BE2C (cell line): ENCODE measurements around the gene SEH1L.

Experiments
- DNase-seq: peaks from one replicate; pipeline ENCODE4 v3.0.0-alpha.2; 2020
- H3K27me3 ChIP-seq: fragments of 250-450 bp; sonication (Bioruptor Pico); 2 replicates; pipeline ENCODE4 v1.5.1; 2020; ENCODE audit warnings: mild to moderate bottlenecking
- H3K36me3 ChIP-seq: fragments of 250-450 bp; sonication (Bioruptor Pico); 2 replicates; pipeline ENCODE4 v1.5.1; 2020; ENCODE audit warnings: mild to moderate bottlenecking
- H3K4me1 ChIP-seq: fragments of 250-450 bp; sonication (Bioruptor Pico); 2 replicates; pipeline ENCODE4 v1.5.1; 2020
- H3K4me3 ChIP-seq: 2 replicates; pipeline ENCODE4 v1.5.1; 2011; ENCODE audit warnings: low read depth, low read length
- H3K9me3 ChIP-seq: fragments of 250-450 bp; sonication (Bioruptor Pico); 2 replicates; pipeline ENCODE4 v1.5.1; 2020
- TF ChIP-seq, protein P1 (sequence below): IDR thresholded peaks from 2 replicates; pipeline ENCODE4 v1.5.1; 2012; ENCODE audit warnings: mild to moderate bottlenecking, low read depth, low read length

The SEH1L gene

DNA sequence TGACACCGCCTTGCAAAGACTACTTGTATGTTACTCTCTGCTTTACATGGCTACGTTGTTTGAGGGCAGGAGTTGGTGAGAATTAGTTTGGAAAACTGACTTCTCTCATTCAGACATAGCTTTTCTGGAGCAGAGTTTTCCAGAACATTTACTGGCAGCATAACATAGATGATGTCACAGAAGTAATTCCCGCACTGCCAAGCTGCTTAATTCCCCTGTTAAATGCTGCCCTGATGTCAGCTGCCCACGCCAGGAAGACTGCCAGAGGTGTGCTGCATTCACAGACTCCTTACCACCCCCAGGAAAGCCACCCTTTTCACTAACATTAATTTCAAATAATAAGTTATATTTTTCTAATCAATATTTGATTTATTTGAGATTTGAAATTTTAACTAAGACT, 39.1 kb upstream of the SEH1L start:
- no peak overlapping the region for H3K4me3 ChIP-seq
- no peaks in the 10 kb centered on the region for H3K9me3 ChIP-seq
- no peaks in the 10 kb centered on the region for H3K4me1 ChIP-seq
- H3K36me3 ChIP-seq: no peaks in the 10 kb centered on the region
- TF ChIP-seq, protein P1, sequence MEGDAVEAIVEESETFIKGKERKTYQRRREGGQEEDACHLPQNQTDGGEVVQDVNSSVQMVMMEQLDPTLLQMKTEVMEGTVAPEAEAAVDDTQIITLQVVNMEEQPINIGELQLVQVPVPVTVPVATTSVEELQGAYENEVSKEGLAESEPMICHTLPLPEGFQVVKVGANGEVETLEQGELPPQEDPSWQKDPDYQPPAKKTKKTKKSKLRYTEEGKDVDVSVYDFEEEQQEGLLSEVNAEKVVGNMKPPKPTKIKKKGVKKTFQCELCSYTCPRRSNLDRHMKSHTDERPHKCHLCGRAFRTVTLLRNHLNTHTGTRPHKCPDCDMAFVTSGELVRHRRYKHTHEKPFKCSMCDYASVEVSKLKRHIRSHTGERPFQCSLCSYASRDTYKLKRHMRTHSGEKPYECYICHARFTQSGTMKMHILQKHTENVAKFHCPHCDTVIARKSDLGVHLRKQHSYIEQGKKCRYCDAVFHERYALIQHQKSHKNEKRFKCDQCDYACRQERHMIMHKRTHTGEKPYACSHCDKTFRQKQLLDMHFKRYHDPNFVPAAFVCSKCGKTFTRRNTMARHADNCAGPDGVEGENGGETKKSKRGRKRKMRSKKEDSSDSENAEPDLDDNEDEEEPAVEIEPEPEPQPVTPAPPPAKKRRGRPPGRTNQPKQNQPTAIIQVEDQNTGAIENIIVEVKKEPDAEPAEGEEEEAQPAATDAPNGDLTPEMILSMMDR: no peak
- DNase-seq: no peak
- H3K27me3 ChIP-seq: no peaks in the 10 kb centered on the region

DNA sequence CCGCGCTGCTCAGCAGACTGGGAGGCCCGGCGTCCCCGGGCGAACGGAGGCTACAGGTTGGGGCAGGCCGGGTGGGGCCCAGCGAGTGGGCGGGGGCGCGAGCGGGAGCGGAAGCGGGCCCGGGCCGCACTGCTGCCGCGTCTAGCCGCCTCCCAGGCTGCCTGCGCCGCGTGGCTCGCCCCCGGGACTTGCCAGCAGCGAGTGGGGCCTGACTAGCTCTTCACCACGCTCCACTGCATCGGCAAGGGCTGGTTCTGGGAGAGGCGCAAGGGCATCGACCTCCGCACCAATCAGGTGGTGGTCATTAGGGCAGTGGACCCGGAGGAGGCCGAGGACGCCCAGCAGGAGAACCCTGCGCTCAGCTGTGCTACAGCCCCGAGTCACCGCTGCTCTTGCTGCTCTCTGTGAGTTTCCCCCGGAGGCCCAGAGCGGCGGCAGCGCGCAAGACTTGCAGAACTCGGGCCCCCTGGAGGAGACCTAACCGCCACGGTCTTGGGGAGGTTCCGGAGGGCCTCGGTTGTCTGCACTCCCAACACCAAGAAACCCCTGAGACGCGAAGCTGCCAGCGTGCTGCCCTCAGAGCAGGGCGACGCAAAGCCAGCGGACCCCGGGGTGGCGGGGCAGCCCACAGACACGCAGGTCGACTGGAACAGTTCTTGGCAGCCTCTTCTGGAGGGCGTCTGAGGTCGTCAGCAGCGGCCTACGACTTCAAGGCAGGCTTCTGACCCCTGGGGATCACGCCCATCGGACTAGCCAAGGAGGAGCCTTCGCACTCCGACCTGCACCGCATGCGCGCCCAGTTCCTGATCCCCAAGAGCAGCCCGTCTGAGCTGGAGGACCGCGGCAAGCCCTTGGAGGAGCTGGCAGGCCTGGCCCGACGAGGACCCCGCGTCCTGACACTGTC, 36.5 kb upstream of the SEH1L start:
- TF ChIP-seq, protein P1: no peak
- Histone ChIP-seq H3K4me3 (no peak overlapping the region), H3K9me3 (no peaks in the 10 kb centered on the region), H3K27me3 (no peaks in the 10 kb centered on the region), H3K36me3 (no peaks in the 10 kb centered on the region), H3K4me1 (no peaks in the 10 kb centered on the region)
- no peak for DNase-seq

DNA sequence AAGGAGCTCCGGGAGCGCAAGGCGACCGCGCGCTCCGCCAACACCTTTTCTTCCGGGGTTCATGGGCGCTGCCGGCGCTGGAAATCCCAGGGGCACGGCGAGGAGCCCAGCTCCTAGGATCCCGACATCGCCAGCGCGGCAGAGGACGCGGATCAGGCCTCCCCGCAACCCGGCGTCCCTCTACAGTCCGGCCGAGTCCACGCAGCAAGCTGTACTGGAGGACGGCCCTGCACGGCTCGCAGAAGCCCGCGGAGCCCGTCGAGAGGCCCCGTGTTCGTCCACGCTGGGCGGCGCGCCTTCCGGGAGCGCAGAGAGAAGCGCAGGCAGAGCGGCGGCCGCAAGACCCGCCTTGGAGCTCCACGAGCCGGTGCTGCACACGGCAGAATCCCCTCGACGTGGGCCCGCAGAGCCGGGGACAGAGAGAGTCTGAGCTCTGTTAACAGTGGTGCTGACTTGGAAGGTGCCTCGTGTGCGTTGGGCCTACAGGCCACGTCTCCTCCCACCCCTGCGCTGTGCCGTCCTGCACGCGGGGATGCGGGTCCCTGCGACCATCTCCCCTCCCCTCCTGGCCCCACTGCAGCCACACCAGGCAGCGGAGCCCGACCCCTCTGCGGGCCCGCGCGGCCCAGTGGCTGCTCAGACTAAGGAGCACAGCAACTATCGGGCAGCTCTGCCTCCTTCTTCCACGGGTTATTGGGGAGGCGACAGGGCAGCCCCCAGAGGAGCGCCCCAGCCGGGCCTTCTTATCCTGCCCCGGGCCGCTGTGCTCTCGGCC, 35.7 kb upstream of the SEH1L start:
- no peak for DNase-seq
- Histone ChIP-seq H3K36me3 (no peaks in the 10 kb centered on the region), H3K4me3 (no peak overlapping the region), H3K4me1 (no peaks in the 10 kb centered on the region), H3K27me3 (no peaks in the 10 kb centered on the region), H3K9me3 (no peaks in the 10 kb centered on the region)
- TF ChIP-seq, protein P1: no peak

DNA sequence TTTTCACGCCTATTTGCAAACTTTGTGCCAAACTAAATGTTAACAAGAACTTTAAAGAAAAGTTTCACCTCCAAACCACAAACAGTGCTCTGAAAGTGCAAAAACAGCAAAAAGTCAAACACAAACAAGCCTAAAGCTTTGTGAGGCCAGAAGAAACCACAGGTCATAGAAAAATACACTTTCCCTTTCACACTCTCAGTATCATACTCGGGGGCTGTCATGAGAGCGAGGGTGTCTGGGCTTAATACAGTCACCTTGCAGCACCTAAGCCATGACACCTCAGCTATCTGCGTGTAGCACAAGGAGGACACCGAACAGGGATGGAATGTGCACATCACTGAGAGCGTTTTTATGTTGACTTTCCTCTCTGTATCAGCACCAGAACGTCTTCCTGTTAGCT, 26.6 kb upstream of the SEH1L start:
- H3K9me3 ChIP-seq: no peaks in the 10 kb centered on the region
- H3K36me3 ChIP-seq: no peaks in the 10 kb centered on the region
- no peaks in the 10 kb centered on the region for H3K27me3 ChIP-seq
- H3K4me3 ChIP-seq: no peak overlapping the region
- no peak for DNase-seq
- TF ChIP-seq, protein P1: no peak
- no peaks in the 10 kb centered on the region for H3K4me1 ChIP-seq

DNA sequence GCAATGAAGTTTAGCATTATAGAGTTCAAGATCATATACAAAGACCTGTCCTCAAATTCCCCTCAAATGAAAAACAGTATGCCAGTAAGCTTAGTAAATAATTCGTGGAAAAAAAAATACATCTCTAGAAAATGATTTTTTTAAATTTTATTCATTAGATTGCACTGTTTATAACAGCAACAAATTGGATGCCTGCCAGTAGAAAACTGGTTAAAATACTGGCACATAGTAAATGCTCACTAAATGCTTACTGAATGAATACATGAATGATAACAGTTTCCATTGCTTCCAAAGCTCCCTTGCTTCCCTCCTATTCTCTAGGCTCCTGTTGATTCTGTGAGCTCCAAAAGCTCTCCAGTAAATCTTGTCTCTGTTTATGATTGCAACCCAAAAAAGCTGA, 25.5 kb upstream of the SEH1L start:
- TF ChIP-seq, protein P1: no peak

DNA sequence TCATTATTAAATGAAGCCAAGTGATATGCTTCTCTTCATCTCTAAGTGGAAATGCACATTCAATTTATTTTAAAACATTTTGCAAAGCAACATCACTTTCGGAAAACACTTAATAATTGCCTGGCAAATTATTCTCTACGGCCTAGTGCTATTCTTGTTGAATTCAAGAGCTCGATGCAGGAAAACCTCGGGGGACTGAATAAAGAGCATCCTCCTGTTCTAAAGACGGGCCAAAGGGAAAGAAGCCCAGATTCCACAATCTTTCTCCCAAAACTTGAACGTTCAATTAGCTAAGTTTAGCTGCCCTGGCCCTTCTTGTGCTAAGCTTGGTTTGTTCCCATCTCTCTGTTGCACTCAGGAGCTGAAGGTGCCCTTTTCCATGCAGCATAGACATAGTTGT, 23.2 kb upstream of the SEH1L start:
- no peaks in the 10 kb centered on the region for H3K9me3 ChIP-seq
- H3K27me3 ChIP-seq: no peaks in the 10 kb centered on the region
- no peaks in the 10 kb centered on the region for H3K36me3 ChIP-seq
- H3K4me3 ChIP-seq: no peak overlapping the region
- DNase-seq: no peak
- TF ChIP-seq, protein P1: no peak
- no peaks in the 10 kb centered on the region for H3K4me1 ChIP-seq

More for the DNA sequence above, 25.5 kb upstream of the SEH1L start:
- DNase-seq: no peak
- H3K4me1 ChIP-seq: no peaks in the 10 kb centered on the region
- H3K36me3 ChIP-seq: no peaks in the 10 kb centered on the region
- H3K27me3 ChIP-seq: no peaks in the 10 kb centered on the region
- H3K9me3 ChIP-seq: no peaks in the 10 kb centered on the region
- H3K4me3 ChIP-seq: no peak overlapping the region
